HepG2 (cell line): Measurements from ENCODE around the gene ZNF546. TPM values are rescaled to one million over a fixed set of nuclear protein-coding genes. Genes with fewer than 3 reads are reported as not detected.

Experiments used
- ATAC-seq: fragments of 200-7000 bp; cut with Tn5 transposase; 3 replicates; pipeline ENCODE4 v1.9.1; 2020; ENCODE audit warnings: mild to moderate bottlenecking, moderate library complexity
- BruUV-seq: library from RNA; stranded (reverse); fragments of 400-500 nt; replicated peaks from 2 replicates; lab custom pipeline; 2021; lab: Mats Ljungman, UMichigan
- CTCF ChIA-PET: fragments of 300-600 bp; formaldehyde crosslinking; extraction: SDS; loops from one replicate; lab custom pipeline; 2021; ENCODE audit warnings: low total read pairs, inconsistent platforms, low intra/inter-chr PET ratio; lab: Yijun Ruan, JAX
- POLR2A ChIA-PET: fragments of 350-600 bp; sonication (Branson Sonifier 250); formaldehyde crosslinking; loops from one replicate; lab custom pipeline; 2020; ENCODE audit warnings: antibody characterized with exemption, inconsistent platforms; lab: Yijun Ruan, JAX
- DNase-seq: peaks from one replicate; pipeline ENCODE4 v3.0.0-alpha.2; 2015; ENCODE audit warnings: low spot score
- FAIRE-seq: peaks from 3 replicates; lab custom pipeline; 2011; peaks lifted over from hg19 to GRCh38; lab: Jason Lieb, UNC
- H2AFZ ChIP-seq: one replicate; pipeline ENCODE4 v1.6.1; 2011; ENCODE audit warnings: low read length, inconsistent platforms
- H3K27ac ChIP-seq: fragments of 300-600 bp; 3 replicates; pipeline ENCODE4 v1.8.0; 2011; ENCODE audit warnings: mixed run types, mild to moderate bottlenecking, mixed read lengths, low read length, inconsistent platforms; ENCODE audit not compliant: insufficient read depth; ENCODE audit errors: extremely low read length
- H3K27me3 ChIP-seq, 2 experiments: fragments of 200-600 bp in 1 of 2; 2 replicates in 1 of 2; 3 replicates in 1 of 2; pipeline versions ENCODE4 v1.6.0 to v1.8.0; 2011; ENCODE audit warnings: low read length in 2 of 2, mild to moderate bottlenecking in 2 of 2, moderate library complexity in 2 of 2, inconsistent platforms in 1 of 2; ENCODE audit not compliant: insufficient read depth in 2 of 2, control insufficient read depth in 1 of 2
- H3K36me3 ChIP-seq, 2 experiments: fragments of 200-600 bp in 1 of 2; replicated peaks in 1 of 2; 2 replicates in 1 of 2; 3 replicates in 1 of 2; pipeline versions ENCODE4 v1.5.1 to v1.8.0; 2011; ENCODE audit warnings: low read length in 2 of 2, inconsistent platforms in 1 of 2; ENCODE audit not compliant: insufficient read depth in 2 of 2, control insufficient read depth in 1 of 2
- H3K4me1 ChIP-seq: 2 replicates; pipeline ENCODE4 v1.5.1; 2012; ENCODE audit warnings: low read length, inconsistent platforms; ENCODE audit not compliant: insufficient read depth
- H3K4me2 ChIP-seq: 2 replicates; pipeline ENCODE4 v1.6.0; 2011; ENCODE audit warnings: low read depth, low read length, inconsistent platforms
- H3K4me3 ChIP-seq, 3 experiments: fragments of 200-600 bp in 1 of 3; sonication (generic), shearing (Covaris generic) in 1 of 3; replicated peaks in 1 of 3; 2 replicates each; pipeline ENCODE4 v1.5.1; 2011 to 2016; ENCODE audit warnings: low read length in 3 of 3, inconsistent platforms in 2 of 3, low read depth in 2 of 3, mild to moderate bottlenecking in 2 of 3, control low read depth in 1 of 3, mixed read lengths in 1 of 3; ENCODE audit not compliant: insufficient read depth in 1 of 3
- H3K79me2 ChIP-seq: one replicate; pipeline ENCODE4 v1.6.1; 2011; ENCODE audit warnings: low read length, inconsistent platforms; ENCODE audit not compliant: insufficient read depth
- H3K9ac ChIP-seq: 2 replicates; pipeline ENCODE4 v1.6.0; 2011; ENCODE audit warnings: mild to moderate bottlenecking, low read depth, low read length, inconsistent platforms; ENCODE audit not compliant: insufficient read depth
- H3K9me3 ChIP-seq: 2 replicates; pipeline ENCODE4 v1.5.1; 2012; ENCODE audit warnings: mild to moderate bottlenecking, low read length
- H4K20me1 ChIP-seq: 2 replicates; pipeline ENCODE4 v1.6.0; 2011; ENCODE audit warnings: inconsistent platforms, mild to moderate bottlenecking, low read length, moderate library complexity; ENCODE audit not compliant: insufficient read depth
- MAZ ChIP-seq, 2 experiments: sonication (generic) in 1 of 2; formaldehyde crosslinking in 1 of 2; IDR thresholded peaks; 2 replicates each; pipeline versions ENCODE4 v1.5.0 to v1.6.1; 2012 to 2020; ENCODE audit warnings: low read depth in 2 of 2, mild to moderate bottlenecking in 2 of 2, borderline replicate concordance in 1 of 2, improper control_type of control experiment in 1 of 2, low read length in 1 of 2, missing genetic modification reagents in 1 of 2, moderate library complexity in 1 of 2
- MIXL1 ChIP-seq: IDR thresholded peaks from 2 replicates; pipeline ENCODE4 v1.6.1; 2016
- RBM22 ChIP-seq: fragments of 200-400 bp; formaldehyde crosslinking; optimal IDR thresholded peaks from 2 replicates; pipeline ENCODE3; 2017; ENCODE audit warnings: mild to moderate bottlenecking, low read length, moderate library complexity
- ZFP82 ChIP-seq: sonication (generic); formaldehyde crosslinking; IDR thresholded peaks from 2 replicates; pipeline ENCODE4 v1.5.1; 2020; ENCODE audit warnings: mild to moderate bottlenecking, missing genetic modification reagents, borderline replicate concordance
- ZNF275 ChIP-seq: sonication (generic); formaldehyde crosslinking; IDR thresholded peaks from 2 replicates; pipeline ENCODE4 v1.8.0; 2022; ENCODE audit warnings: missing genetic modification reagents, mild to moderate bottlenecking, inconsistent platforms, borderline replicate concordance
- ZNF484 ChIP-seq: sonication (generic); formaldehyde crosslinking; IDR thresholded peaks from 2 replicates; pipeline ENCODE4 v1.5.1; 2020; ENCODE audit warnings: mild to moderate bottlenecking, low read depth, missing genetic modification reagents, borderline replicate concordance
- in situ Hi-C: cut with HindIII; loops from 2 replicates; pipeline ENCODE4 v1.10.0; 2017; ENCODE audit warnings: low pct_unique_long_range_greater_than_20kb; ENCODE audit not compliant: extremely low pct_ligation_motif_present
- intact Hi-C: fragments of 100-400 bp; cut with micrococcal nuclease; formaldehyde crosslinking; loops from one replicate; pipeline ENCODE4 v1.10.0; 2022; ENCODE audit not compliant: unreplicated experiment
- polyA plus RNA-seq, 8 experiments: library from polyadenylated mRNA; depleted of rRNA in 3 of 8; stranded (reverse) in 7 of 8; unstranded in 1 of 8; fragments of >200 nt; fragmentation: Illumina TruSeq in 4 of 8; extraction: Trizol in 4 of 8; gene quantifications; 2 replicates each; pipeline versions ENCODE4 v1.2.1 to v1.2.3, GENCODE V29; 2011 to 2016; ENCODE audit warnings: low read depth in 4 of 8, missing spikeins in 1 of 8, mixed read lengths in 1 of 8; ENCODE audit not compliant: insufficient read depth in 1 of 8
- total RNA-seq, 5 experiments: library from RNA; depleted of rRNA; stranded (reverse); fragments of >200 nt; fragmentation: Illumina TruSeq; extraction: Trizol; gene quantifications; 2 replicates each; pipeline ENCODE4 v1.2.3, GENCODE V29; 2016; ENCODE audit warnings: low read depth in 1 of 5
- TF ChIP-seq, protein P1 (sequence below): sonication (generic); formaldehyde crosslinking; IDR thresholded peaks from one replicate; pipeline ENCODE4 v1.5.1; 2020; ENCODE audit warnings: mild to moderate bottlenecking, missing genetic modification reagents; ENCODE audit errors: not compliant biosample characterization
- TF ChIP-seq, protein P2 (sequence below): fragments of 450-650 bp; IDR thresholded peaks from 2 replicates; pipeline ENCODE4 v1.6.1; 2016

Gene ZNF546
- total and polyA plus RNA-seq, 2 of the 13 experiments (the other 11 are each of a cell fraction or from before 2014, with no cell fraction given): 2.2 to 4.1 TPM

- in situ Hi-C loops: no loop called here
Observed at GRCh38 chr19:39986643-39987042, 10.2 kb upstream of the ZNF546 start.

DNA sequence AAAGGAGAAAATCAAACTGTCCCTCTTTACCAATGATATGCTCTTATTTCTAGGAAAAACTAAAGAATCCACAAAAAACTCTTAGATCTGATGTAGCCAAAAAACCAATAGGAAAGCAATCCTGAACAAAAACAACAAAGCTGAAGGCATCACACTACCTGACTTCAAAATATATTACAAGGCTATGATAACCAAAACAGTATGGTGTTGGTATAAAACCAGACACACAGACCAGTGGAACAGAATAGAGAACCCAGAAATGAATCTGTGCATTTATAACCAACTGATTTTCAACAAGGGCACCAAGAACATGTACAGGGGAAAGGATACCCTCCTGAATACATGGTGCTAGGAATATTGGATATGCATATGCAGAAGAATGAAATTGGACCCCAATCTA is 9.7 kb upstream of the ZNF546 start:
- H3K79me2 ChIP-seq: peaks cover 14% of the 10 kb centered on the region
- no peaks in the 10 kb centered on the region for H3K27me3 ChIP-seq
- FAIRE-seq (no peak), DNase-seq (no peak), ATAC-seq (no peak)
- ChIA-PET CTCF (no interaction called here), POLR2A (no interaction called here)
- H4K20me1 ChIP-seq: no peaks in the 10 kb centered on the region
- H3K9ac ChIP-seq: no peak overlapping the region
- H2AFZ ChIP-seq: no peak overlapping the region
- H3K36me3 ChIP-seq: no peaks in the 10 kb centered on the region; a peak in 1 of 5 replicates
- H3K4me2 ChIP-seq: no peak overlapping the region
- BruUV-seq: no TSS peak
- H3K4me3 ChIP-seq: no peak overlapping the region
- peaks cover 14% of the 10 kb centered on the region for H3K9me3 ChIP-seq
- H3K4me1 ChIP-seq: peaks cover 6% of the 10 kb centered on the region; the same call in 1 of the 2 replicates
- in situ Hi-C loops (no loop called here), intact Hi-C loops (no loop called here)
- no peak overlapping the region for H3K27ac ChIP-seq
- TF ChIP-seq, protein P1, sequence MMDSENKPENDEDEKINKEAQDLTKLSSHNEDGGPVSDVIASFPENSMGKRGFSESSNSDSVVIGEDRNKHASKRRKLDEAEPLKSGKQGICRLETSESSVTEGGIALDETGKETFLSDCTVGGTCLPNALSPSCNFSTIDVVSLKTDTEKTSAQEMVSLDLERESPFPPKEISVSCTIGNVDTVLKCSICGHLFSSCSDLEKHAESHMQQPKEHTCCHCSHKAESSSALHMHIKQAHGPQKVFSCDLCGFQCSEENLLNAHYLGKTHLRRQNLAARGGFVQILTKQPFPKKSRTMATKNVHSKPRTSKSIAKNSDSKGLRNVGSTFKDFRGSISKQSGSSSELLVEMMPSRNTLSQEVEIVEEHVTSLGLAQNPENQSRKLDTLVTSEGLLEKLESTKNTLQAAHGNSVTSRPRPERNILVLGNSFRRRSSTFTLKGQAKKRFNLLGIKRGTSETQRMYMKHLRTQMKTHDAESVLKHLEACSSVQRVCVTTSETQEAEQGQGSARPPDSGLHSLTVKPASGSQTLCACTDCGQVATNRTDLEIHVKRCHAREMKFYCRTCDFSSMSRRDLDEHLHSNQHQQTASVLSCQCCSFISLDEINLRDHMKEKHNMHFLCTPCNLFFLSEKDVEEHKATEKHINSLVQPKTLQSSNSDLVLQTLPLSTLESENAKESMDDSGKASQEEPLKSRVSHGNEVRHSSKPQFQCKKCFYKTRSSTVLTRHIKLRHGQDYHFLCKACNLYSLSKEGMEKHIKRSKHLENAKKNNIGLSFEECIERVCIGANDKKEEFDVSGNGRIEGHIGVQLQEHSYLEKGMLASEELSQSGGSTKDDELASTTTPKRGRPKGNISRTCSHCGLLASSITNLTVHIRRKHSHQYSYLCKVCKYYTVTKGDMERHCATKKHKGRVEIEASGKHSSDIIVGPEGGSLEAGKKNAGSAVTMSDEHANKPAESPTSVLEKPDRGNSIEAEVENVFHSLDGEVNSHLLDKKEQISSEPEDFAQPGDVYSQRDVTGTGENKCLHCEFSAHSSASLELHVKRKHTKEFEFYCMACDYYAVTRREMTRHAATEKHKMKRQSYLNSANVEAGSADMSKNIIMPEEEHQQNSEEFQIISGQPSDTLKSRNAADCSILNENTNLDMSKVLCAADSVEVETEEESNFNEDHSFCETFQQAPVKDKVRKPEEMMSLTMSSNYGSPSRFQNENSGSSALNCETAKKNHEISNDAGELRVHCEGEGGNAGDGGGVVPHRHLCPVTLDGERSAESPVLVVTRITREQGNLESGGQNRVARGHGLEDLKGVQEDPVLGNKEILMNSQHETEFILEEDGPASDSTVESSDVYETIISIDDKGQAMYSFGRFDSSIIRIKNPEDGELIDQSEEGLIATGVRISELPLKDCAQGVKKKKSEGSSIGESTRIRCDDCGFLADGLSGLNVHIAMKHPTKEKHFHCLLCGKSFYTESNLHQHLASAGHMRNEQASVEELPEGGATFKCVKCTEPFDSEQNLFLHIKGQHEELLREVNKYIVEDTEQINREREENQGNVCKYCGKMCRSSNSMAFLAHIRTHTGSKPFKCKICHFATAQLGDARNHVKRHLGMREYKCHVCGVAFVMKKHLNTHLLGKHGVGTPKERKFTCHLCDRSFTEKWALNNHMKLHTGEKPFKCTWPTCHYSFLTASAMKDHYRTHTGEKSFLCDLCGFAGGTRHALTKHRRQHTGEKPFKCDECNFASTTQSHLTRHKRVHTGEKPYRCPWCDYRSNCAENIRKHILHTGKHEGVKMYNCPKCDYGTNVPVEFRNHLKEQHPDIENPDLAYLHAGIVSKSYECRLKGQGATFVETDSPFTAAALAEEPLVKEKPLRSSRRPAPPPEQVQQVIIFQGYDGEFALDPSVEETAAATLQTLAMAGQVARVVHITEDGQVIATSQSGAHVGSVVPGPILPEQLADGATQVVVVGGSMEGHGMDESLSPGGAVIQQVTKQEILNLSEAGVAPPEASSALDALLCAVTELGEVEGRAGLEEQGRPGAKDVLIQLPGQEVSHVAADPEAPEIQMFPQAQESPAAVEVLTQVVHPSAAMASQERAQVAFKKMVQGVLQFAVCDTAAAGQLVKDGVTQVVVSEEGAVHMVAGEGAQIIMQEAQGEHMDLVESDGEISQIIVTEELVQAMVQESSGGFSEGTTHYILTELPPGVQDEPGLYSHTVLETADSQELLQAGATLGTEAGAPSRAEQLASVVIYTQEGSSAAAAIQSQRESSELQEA (CRISPR knock-in tag): no peak
- TF ChIP-seq ZNF275 (CRISPR knock-in tag): no peak
- TF ChIP-seq MIXL1: no peak

More at GRCh38 chr19:39986643-39987042, 10.2 kb upstream of the ZNF546 start:
- no peaks in the 10 kb centered on the region for H3K27me3 ChIP-seq
- H3K9ac ChIP-seq: no peak overlapping the region
- no peak overlapping the region for H3K4me2 ChIP-seq
- H3K9me3 ChIP-seq: peaks cover 14% of the 10 kb centered on the region
- ChIA-PET POLR2A (no interaction called here), CTCF (no interaction called here)
- BruUV-seq: no TSS peak
- DNase-seq (no peak), FAIRE-seq (no peak)
- H4K20me1 ChIP-seq: no peaks in the 10 kb centered on the region
- no peak overlapping the region for H3K4me3 ChIP-seq
- peaks cover 14% of the 10 kb centered on the region for H3K79me2 ChIP-seq
- no peak overlapping the region for H2AFZ ChIP-seq
- no peak overlapping the region for H3K27ac ChIP-seq
- TF ChIP-seq, protein P2, sequence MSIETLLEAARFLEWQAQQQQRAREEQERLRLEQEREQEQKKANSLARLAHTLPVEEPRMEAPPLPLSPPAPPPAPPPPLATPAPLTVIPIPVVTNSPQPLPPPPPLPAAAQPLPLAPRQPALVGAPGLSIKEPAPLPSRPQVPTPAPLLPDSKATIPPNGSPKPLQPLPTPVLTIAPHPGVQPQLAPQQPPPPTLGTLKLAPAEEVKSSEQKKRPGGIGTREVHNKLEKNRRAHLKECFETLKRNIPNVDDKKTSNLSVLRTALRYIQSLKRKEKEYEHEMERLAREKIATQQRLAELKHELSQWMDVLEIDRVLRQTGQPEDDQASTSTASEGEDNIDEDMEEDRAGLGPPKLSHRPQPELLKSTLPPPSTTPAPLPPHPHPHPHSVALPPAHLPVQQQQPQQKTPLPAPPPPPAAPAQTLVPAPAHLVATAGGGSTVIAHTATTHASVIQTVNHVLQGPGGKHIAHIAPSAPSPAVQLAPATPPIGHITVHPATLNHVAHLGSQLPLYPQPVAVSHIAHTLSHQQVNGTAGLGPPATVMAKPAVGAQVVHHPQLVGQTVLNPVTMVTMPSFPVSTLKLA: no peak
- TF ChIP-seq MAZ (IDR thresholded peaks at IDR 0.05; ENCODE audit: borderline replicate concordance, low read depth, low read length): no peak
- TF ChIP-seq MAZ (CRISPR knock-in tag; IDR thresholded peaks at IDR 0.05; ENCODE audit: low read depth): no peak
- TF ChIP-seq RBM22: no peak
- TF ChIP-seq ZNF484 (CRISPR knock-in tag): no peak
- TF ChIP-seq ZFP82 (CRISPR knock-in tag): no peak
- TF ChIP-seq, all 625 proteins: peak for 0
- peaks cover 6% of the 10 kb centered on the region; the same call in 1 of the 2 replicates for H3K4me1 ChIP-seq
- no peak for ATAC-seq
- peaks cover 0 to 1% of the 10 kb centered on the region in 2 experiments; a peak in 2 of 5 replicates for H3K36me3 ChIP-seq
- intact Hi-C loops: no loop called here
